Coronary artery (tissue), 2 donors: Measurements from ENCODE around the gene EMP2.

Experiments used
- DNase-seq: peaks from one replicate; pipeline ENCODE4 v3.0.0-alpha.2; 2017; ENCODE audit warnings: low spot score
- H3K27ac ChIP-seq, 2 donors: fragments of 200-600 bp; sonication (generic); one replicate each; pipeline ENCODE4 v1.5.1; 2016 to 2019
- H3K4me3 ChIP-seq: fragments of 200-600 bp; sonication (generic); 2 replicates; pipeline ENCODE4 v1.5.1; 2016; ENCODE audit warnings: mild to moderate bottlenecking, moderate library complexity
- CTCF ChIP-seq: fragments of 200-600 bp; sonication (generic); IDR thresholded peaks from one replicate; pipeline ENCODE4 v1.5.1; 2019; ENCODE audit warnings: antibody characterized with exemption

Gene EMP2

GRCh38 chr16:10501016-10501607 lies 79.3 kb downstream of the EMP2 start:
- TF ChIP-seq CTCF, result no peak

GRCh38 chr16:10500582-10500981 lies 79.8 kb downstream of the EMP2 start:
- Histone ChIP-seq H3K27ac (no peak overlapping the region), H3K4me3 (no peak overlapping the region)
- no peak for DNase-seq
- TF ChIP-seq CTCF, result no peak

More at GRCh38 chr16:10501016-10501607, 79.3 kb downstream of the EMP2 start:
- DNase-seq, result no peak
- no peak overlapping the region for H3K4me3 ChIP-seq
- H3K27ac ChIP-seq, result no peak overlapping the region

- Histone ChIP-seq H3K27ac (no peak overlapping the region), H3K4me3 (no peak overlapping the region)
- DNase-seq, result no peak
- no peak for TF ChIP-seq CTCF
These were observed 83.0 kb downstream of the EMP2 start for GRCh38 chr16:10497132-10498101.

- no peak overlapping the region for H3K27ac ChIP-seq
- no peak for TF ChIP-seq CTCF
- no peak for DNase-seq
- no peak overlapping the region for H3K4me3 ChIP-seq
These were observed 85.4 kb downstream of the EMP2 start for GRCh38 chr16:10495031-10495345.

- no peak overlapping the region for H3K4me3 ChIP-seq
- no peak for DNase-seq
- no peak overlapping the region for H3K27ac ChIP-seq
- no peak for TF ChIP-seq CTCF
These were observed 85.9 kb downstream of the EMP2 start for GRCh38 chr16:10494343-10495030.

GRCh38 chr16:10493276-10493675 lies 87.1 kb downstream of the EMP2 start:
- TF ChIP-seq CTCF, result no peak
- no peak for DNase-seq

More at GRCh38 chr16:10493276-10493675, 87.1 kb downstream of the EMP2 start:
- Histone ChIP-seq H3K4me3 (no peak overlapping the region), H3K27ac (no peak overlapping the region)
